ENCODE measurements around the gene AKR1B15.
"Not testable (repeated sequence)": the region's sequence is repeated elsewhere in the genome, so short reads cannot be mapped to it uniquely, and the experiment has no call there.

DNA sequence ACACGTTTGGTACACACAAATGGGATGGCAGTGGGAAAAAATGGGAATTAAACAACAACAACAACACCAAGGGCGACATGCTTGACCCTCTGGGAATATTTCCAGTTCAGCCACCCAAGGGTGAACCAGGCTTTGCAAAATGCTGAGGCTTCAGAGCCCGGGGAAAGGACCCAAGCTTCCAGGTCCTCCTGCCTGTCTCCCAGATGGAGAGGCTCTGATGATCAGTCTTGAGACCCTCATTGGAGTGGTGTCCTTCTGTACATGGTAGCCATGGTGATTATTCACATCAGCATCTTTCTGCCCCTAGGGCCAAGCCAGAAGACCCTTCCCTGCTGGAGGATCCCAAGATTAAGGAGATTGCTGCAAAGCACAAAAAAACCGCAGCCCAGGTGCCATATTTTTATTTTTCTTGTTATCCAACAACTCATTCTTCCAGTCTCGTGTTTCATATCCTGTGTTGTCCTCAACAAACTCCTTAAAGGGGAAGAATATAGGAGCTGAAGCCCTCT lies 11.6 kb upstream of the AKR1B15 start:
- not testable (repeated sequence) for TF ChIP-seq RFX5 (IDR thresholded peaks at IDR 0.05; ENCODE audit: low read length); MAX (IDR thresholded peaks at IDR 0.05; ENCODE audit: low read depth); CTCF (IDR thresholded peaks at IDR 0.05); SIN3A (IDR thresholded peaks at IDR 0.05; ENCODE audit: borderline replicate concordance, low read depth, low read length); POLR2AphosphoS5 (IDR thresholded peaks at IDR 0.05; ENCODE audit: low read depth, low read length); CHD2 (IDR thresholded peaks at IDR 0.05; ENCODE audit: low read length, partially characterized antibody)
- TF ChIP-seq, protein P1, sequence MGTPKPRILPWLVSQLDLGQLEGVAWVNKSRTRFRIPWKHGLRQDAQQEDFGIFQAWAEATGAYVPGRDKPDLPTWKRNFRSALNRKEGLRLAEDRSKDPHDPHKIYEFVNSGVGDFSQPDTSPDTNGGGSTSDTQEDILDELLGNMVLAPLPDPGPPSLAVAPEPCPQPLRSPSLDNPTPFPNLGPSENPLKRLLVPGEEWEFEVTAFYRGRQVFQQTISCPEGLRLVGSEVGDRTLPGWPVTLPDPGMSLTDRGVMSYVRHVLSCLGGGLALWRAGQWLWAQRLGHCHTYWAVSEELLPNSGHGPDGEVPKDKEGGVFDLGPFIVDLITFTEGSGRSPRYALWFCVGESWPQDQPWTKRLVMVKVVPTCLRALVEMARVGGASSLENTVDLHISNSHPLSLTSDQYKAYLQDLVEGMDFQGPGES (IDR thresholded peaks at IDR 0.05; ENCODE audit: low read depth, low read length) = not testable (repeated sequence)

Data from SK-N-SH (cell line).